GM20000 (cell line): ENCODE results near the gene CACNG7.

ENCODE experiments used
- DNase-seq: peaks from one replicate; pipeline ENCODE4 v3.0.0; 2012; ENCODE audit warnings: low spot score
- CTCF ChIP-seq: IDR thresholded peaks from 2 replicates; pipeline ENCODE4 v1.5.1; 2012; ENCODE audit warnings: mild to moderate bottlenecking, control low read depth; ENCODE audit errors: extremely low read depth, missing control alignments

CACNG7 gene

GRCh38 chr19:53917356-53917755 lies 8.3 kb downstream of the CACNG7 start:
- TF ChIP-seq CTCF = no peak
- DNase-seq = no peak

GRCh38 chr19:53927739-53928138 lies 18.7 kb downstream of the CACNG7 start:
- TF ChIP-seq CTCF = no peak
- no peak for DNase-seq

- no peak for DNase-seq
These were observed 27.0 kb downstream of the CACNG7 start for GRCh38 chr19:53936029-53936428.

GRCh38 chr19:53942001-53942786 lies 33.1 kb downstream of the CACNG7 start:
- TF ChIP-seq CTCF = no peak
- DNase-seq = no peak

More at GRCh38 chr19:53936029-53936428, 27.0 kb downstream of the CACNG7 start:
- no peak for TF ChIP-seq CTCF

GRCh38 chr19:53944416-53944815 lies 35.3 kb downstream of the CACNG7 start:
- no peak for DNase-seq
- TF ChIP-seq CTCF = no peak

- TF ChIP-seq CTCF = no peak
- DNase-seq = no peak
These were observed 35.9 kb downstream of the CACNG7 start for GRCh38 chr19:53944933-53945332.

GRCh38 chr19:53945441-53945840 lies 36.4 kb downstream of the CACNG7 start:
- TF ChIP-seq CTCF = no peak
- DNase-seq = no peak
